ENCODE data around the gene PRDM16.

DNA sequence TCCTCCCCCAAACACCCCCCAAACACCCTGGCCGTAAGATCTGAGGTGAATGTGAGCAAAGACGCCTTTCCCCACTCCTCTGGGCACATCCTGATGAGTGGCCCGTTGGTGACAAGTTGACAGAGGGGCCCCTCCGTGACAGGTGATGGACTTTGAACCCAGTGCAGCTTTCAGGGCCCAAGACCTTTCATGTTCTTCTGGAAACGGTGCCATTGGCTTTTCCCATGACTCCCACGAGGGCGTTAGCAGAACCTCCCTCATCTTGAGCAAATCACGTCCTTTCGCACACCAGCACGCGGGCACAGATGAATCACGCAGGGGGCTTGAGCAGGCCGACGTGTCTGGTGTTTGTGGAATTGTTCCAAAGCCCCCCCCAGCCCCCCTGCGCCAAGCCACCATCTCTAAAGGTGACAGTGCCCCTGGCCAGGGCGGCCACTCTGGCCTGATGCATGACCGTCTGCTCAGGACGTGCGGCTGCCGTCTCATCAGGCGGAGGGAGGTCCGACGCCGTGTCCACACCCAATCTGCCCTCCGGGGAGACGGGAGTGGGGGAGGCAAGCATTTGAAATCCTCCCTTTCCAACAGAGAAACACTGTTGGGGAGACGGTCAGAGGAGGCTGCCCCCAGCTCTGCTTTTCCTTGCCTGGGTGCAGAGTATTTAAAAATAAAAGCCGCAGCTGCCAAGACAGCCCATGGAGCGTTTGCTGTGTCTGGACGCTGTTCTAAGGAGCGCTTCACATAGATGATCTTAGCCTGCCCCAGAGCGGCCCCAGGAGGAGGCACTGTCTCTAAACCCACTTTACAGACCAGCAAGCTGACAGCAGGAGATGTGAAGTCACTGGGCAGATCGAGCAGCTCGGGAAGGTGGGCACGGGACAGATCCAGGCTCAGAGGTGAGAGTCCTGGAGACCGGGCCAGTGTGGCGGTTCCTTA lies 287.2 kb downstream of the PRDM16 start:
- TF ChIP-seq CTCF (conservative IDR thresholded peaks at IDR 0.05; ENCODE audit: low read depth, low read length) (no peak), EZH2 (IDR thresholded peaks at IDR 0.05; ENCODE audit: low read length, unreplicated experiment) (no peak)
